ENCODE data around the gene DENR.
A peak's percentile ranks its signal among the peaks of the same experiment; 100 is the strongest.
"Not testable (repeated sequence)": the region's sequence is repeated elsewhere in the genome, so short reads cannot be mapped to it uniquely, and the experiment has no call there.

DENR gene, protein sequence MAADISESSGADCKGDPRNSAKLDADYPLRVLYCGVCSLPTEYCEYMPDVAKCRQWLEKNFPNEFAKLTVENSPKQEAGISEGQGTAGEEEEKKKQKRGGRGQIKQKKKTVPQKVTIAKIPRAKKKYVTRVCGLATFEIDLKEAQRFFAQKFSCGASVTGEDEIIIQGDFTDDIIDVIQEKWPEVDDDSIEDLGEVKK

DNA sequence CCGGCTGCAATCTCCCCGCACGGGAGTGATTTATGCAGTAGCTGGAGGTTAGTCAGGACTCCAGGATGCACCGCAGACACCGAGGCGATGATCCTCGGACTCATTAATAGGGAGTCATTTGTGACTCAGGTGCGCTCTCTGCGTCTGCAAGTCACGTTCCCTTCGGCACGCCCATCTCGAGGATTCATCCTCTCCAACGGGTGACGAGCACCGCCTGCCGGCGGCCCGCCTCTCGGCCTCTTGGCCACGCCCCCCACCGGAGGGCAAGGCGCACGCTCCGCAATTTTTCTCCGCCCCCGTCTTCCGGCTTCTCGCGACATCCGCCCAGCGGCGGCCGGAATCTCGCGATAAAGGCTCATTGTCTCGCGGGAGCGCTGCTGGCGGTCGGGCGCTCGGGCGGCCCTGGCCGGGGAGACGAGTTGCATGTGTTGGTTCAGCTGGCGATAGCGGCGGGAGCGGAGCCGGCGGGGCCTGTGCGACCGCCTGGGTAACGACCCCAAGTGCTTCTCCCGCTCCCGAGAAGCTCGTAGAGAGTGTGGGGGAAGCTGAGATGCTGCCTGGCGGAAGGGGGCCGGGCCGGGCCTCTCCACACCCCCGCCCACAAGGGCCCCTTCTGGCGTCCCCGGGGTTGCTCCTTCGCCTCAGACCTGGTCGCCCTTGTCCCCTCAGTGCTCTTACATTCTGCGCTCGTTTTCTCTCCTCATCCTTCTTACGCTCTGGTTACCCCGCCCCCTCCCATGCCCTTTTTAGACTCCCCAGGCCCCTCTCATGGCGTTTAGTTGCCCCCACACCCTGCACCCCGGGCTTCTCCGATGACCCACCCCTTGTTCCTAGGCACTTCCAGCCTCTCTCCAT is at the start of gene DENR:
Gene DENR, plus strand, starts transcription at position 361 of the 855 bp plus-strand sequence. CDS start 878 bp downstream, outside the sequence.
- peak; percentile 97 for DNase-seq (ENCODE audit: low spot score)

DNA sequence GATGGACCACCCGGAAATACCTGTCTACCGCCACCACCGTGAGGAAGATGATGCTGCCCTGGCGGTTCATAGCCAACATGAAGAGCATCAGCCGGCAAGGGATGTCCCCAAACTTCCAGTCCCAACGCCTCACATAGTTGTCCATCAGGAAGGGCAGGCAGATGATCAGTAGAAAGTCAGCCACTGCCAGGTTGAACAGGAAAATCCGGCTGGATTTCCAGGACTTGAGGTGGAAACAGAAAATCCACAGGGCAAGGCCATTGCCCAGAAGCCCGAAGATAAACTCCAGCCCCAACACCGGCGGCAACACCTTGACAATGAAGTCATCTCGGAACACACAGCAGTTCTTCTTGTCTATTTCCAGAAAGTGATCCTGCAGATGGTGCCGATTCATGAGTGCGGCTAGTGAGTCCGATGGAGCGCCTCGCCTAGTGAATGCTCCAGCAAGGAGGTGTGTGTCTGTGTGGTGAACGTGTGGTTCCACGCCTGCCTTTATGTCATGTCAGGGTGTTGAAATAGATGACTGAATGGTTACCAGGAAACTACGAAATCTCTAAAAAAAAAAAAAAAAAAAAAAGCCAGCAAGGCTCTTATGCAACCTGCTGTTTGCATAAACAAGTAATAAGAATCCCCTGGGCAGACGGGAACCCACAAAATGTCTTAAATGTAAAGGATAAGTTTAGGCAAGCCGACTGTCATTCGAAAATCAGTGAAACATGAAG is 49.6 kb upstream of the DENR start, which contains the start of gene HCAR2:
Gene HCAR2, minus strand, starts transcription at position 468 of the 722 bp plus-strand sequence. Its CDS starts 74 bp downstream, at position 394.
- DNase-seq (ENCODE audit: low spot score): not testable (repeated sequence)

DNA sequence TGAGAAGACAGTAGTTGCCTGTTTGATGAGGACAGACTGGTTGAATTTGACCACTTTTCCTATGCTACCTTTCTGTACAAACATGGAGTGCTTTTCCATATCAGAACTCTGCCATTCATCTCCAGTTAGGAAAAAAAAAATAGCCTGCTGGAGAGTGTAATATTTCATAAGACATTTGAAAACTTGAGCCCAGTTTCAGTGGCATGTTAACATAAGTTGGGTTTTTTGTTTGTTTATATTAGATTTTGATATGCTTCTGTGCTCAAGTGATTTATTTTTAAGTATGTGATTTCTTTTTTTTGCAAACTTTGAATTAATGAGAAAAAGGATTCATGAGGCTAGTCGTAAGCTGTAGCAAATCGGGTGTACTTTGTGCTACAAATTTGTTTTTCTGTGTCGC is 48.8 kb upstream of the DENR start:
- not testable (repeated sequence) for DNase-seq (ENCODE audit: low spot score)

DNA sequence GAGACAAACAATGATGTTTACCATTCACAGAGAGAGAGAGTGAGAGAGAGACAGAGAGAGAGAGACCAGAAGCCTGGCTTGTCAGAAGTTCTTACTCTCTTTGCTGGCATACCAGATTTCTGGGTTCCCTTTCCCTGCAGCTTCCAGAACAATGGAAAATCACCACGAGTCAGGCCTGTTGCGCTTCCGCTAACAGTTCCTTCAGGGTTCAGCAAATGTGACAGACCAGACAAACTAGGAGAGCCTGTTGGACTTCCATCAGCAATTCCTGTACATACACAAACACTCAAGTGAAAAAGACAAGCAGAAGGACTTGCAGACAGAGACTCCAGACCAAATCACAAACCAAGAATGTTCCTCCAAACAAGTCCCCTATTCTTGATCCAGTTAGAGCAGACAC is 43.3 kb upstream of the DENR start:
- DNase-seq (ENCODE audit: low spot score): not testable (repeated sequence)

DNA sequence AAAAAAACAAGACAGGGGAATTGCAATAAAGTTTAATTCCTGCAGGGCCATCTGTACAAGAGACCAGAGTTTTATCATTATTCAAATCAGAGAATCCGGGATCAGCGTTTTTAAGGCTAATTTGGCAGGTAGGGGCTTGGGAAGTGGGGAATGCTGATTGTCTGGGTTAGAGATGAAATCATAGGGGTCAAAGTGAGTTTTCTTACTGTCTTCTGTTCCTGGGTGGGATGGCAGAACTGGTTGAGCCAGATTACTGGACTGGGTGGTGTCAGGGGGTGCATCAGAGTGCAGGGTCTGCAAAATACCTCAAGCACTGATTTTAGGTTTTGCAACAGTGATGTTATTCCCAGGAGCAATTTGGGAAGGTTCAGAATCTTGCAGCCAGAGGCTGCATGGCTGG is 42.3 kb upstream of the DENR start:
- DNase-seq (ENCODE audit: low spot score): not testable (repeated sequence)

DNA sequence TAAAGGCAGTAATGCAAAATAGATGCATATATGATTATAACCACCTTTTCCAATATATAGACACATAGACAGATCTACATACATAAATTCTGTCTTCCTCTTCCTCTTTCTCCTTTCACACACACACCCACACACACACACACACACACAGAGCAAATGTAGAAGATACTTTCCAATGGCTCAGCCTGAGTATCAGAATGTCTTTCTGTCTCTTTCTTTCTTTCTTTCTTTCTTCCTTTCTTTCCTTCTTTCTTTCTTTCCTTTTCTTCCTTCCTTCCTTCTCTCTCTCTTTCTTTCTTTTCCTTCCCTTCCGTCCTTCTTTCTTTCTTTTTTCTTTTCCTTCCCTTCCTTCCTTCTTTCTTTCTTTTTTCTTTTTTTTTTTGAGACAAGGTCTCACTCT is 41.4 kb upstream of the DENR start:
- DNase-seq (ENCODE audit: low spot score): not testable (repeated sequence)

DNA sequence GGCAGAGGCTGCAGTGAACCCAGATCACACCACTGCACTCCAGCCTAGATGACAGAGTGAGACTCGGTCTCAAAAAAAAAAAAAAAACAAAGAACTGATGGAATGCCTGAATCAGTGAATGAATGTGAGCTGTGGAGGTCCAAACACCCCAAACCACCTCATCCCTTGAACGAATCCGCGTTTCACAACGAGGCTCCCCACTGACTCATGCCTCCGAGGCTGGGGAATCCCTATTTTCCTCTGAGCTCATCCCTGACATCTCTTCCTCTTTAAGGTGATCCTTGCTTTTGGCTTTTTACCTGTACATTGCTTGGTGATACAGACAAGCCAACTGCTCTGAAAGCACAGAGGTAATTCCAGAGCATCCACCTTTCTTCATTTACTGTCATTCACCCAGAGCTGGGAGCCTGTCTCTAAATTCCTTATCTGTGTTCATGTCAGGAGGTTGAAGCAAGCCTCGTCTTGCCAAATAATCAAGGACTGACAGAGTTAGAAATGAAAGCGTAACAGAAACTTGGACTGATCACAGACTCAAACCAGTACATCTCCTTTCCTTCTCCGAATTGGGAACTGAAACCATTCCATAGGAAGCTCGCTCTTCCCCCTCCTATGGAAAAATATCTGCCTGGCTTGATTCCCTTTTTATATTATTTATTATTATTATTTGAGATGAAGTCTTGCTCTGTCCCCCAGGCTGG is 39.0 kb upstream of the DENR start:
- not testable (repeated sequence) for DNase-seq (ENCODE audit: low spot score)

DNA sequence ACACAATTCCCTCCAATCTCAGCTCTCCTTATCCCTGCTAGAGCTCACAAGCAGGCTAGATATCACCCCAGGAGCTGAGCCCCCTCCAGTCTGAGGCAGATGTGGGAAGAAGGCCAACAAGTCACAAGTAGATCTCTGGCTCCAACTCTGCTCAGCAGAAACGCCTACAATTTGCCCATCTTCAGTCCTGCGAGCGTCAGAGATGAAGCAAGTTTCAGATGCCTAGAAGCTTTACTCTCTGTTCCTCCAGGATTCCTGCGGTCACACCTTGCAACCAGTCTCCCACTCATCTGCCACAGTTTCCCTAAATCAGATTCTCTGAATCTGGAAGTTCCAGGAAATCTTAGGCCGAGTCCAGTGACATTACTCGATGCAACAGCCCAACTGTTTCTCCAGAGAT is 37.4 kb upstream of the DENR start:
- DNase-seq (ENCODE audit: low spot score): not testable (repeated sequence)

DNA sequence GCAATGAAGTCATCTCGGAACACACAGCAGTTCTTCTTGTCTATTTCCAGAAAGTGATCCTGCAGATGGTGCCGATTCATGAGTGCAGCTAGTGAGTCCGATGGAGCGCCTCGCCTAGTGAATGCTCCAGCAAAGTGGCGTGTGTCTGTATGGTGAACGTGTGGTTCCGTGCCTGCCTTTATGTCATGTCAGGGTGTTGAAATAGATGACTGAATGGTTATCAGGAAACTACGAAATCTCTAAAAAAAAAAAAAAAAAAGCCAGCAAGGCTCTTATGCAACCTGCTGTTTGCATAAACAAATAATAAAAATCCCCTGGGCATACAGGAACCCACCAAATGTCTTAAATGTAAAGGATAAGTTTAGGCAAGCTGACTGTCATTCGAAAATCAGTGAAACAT is 36.0 kb upstream of the DENR start, which contains the start of gene HCAR3:
Gene HCAR3, minus strand, starts transcription at position 154 of the 400 bp plus-strand sequence. Its CDS starts 74 bp downstream, at position 80.
- DNase-seq (ENCODE audit: low spot score): not testable (repeated sequence)

DNA sequence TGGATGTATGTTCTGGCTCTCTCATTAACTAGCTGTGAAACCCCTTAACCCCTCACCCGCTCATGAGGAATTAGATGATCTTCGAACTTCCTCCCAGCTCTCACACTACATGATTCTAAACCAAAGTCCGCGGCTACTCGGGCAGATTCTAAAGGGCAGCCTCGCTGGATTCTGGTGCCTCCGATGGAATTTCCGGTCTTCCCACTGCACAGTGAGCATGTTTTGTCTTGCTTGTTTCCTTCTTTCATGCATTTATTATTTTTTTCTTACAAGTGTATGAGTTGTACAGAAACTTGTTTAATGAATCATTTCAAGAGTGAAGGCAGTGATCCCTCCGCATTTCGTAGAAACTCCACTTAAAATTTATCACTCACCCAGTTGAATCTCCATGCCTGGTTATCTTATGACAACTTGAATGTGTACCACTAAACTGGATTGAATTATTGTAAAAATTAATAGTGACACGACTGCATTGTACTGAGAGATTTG is 31.5 kb upstream of the DENR start:
- DNase-seq (ENCODE audit: low spot score): no peak

DNA sequence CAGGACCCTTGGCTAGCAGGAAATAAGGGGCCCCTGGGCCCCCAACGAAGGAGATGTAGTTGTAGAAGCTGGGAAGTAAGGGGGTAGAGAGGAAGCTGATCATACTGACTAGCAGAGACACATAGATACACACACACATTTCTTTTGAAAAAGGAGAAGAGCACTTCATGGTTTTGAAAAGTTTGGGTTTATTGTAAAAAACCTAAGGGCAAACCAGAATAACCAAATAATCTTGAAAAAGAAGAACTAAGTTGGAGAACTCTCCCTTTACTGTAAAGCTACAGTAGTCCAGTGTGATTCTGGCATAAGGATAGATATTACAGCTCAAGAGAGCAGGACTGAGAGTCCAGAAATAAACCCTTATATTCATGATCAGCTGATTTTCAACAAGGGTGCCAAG is 30.2 kb upstream of the DENR start:
- no peak for DNase-seq (ENCODE audit: low spot score)

DNA sequence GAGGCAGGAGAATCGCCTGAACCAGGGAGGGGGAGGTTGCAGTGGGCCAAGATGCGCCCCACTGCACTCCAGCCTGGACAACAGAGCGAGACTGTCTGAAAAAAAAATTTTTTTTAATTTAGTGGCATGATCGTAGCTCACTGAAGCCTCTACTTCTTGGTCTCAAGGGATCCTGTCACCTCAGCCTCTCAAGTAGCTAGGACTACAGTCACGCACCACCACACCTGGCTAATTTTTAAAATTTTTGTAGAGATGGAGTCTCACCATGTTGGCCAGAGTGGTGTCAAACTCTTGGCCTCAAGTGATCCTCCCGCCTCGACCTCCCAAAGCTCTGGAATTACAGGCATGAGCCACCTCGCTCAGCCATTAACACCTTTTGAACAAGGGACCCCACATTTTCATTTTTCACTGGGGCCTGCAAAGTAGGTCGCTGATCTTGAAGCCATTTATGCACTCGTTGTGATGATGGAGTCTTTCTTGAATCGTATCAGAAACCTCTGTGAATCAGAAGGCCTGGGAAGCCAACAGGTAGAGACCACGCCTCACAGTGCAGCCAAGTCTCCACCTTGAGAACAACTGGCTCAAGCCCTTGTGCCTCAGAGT is 27.9 kb upstream of the DENR start:
- no peak for DNase-seq (ENCODE audit: low spot score)

DNA sequence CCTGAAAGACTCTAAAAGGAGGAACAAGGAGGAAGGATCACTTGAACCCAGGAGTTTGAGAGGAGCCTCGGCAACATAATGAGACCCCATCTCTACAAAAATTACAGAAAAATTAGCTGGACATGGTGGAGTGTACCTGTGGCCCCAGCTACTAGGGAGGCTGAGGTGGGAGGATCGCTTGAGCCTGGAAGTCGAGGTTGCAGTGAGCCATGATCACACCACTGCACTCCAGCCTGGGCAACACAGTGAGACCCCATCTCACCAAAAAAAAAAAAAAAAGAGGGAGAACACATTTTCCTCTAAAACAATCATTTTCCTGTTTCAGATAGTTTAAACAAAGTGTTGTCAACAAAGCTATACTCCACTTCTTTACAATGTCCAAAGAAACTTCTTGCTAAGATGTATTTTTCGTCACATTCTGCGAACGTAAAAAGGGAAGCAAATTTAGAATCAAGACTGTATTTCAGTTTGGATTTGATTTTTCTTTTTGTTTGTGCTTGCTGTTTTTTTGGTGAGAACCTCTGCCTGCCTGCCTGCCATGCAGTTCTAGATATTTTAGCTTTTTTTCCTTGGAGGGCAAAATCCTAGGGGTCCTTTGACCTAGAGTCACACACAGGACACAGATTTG is 27.1 kb upstream of the DENR start:
- no peak for DNase-seq (ENCODE audit: low spot score)

DNA sequence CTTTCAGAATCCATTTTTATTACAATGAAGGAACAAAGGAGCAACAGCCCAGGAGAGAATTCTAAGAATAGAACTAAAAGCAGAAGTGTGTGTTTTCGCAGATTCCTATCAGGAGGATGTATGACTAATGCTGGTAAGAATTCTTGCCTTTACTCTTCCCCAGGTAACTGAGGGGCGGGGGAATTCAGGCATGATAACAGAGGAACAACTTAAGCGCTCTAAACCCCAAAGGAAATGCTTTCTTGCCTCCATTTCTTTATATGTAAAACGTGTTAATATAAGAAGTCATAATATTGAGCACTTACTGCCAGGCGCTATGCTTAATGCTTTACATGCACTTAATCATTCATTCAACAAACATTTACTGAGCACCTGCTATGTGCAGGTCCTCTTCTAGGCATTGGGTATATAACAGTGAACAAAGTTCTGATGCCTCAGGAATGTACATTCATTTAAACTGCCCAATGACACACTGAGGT is 26.5 kb upstream of the DENR start:
- DNase-seq (ENCODE audit: low spot score): peak; percentile 30

DNA sequence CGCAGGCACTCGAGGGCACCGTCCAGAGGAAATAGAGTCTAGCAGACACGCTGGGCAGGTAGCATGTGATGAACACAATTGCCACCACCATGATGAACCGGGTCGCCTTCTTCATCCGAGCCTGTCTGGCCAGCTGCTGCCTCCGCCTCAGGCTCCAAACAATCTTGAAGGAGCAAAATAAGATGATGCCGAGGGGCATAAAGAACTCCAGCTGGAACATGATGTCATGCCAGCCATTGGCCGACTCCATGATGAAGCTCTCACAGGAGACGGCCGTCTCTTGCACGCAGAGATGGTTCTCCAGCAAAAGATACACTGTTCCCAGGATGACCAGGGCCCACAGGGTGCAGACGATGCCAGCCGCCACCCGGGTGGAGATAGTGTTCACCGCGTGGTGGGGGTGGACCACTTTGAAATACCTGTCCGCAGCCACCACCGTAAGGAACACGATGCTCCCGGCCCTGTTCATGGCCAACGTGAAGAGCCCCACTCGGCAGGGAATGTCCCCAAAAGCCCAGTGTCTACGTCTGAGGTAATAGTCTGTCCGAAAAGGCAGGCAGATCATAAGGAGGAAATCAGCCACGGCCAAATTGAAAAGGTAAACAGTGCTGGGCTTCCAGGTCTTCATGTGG is 22.9 kb upstream of the DENR start:
- no peak for DNase-seq (ENCODE audit: low spot score)

DNA sequence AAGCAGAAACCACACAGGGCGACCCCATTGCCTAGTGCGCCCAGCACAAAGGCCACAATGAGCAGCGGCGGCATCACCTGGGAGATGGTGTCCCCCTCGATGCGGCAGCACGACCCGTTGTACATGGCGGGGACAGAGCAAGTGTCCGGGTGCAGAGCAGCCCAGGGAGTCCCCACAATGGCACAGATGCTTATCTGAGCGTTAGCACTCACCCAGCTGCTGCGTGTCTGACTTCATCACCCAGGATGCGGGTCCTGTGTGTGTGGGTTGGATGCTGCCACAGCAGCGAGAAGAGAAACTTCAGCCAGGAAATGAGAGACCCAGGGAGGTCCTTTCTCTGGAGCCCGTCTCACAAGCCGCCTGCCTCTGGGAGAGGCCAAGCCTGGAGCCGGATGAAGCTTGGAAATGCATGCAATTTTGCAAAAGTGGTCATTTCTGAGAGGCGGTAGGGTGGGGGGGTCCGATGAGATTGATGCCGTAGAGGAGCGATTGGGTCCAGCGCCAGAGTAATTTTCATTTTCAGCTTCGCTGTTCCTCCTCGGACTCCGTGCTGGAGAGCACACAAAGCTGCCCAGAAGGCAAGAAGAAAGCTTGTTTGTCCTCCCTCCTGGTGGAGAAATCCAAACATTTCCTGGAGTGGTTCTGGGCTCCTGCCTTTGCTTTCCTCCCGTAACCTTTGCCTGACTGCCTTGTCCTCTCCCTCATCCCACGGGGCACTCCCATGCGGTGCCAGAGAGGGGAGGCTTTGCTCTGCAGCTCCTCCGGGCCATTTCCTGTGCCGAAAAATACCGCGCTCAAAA is 22.2 kb upstream of the DENR start, which contains the start of gene HCAR1:
Gene HCAR1, minus strand, starts transcription at position 630 of the 800 bp plus-strand sequence. Its CDS starts 505 bp downstream, at position 125.
- no peak for DNase-seq (ENCODE audit: low spot score)

DNA sequence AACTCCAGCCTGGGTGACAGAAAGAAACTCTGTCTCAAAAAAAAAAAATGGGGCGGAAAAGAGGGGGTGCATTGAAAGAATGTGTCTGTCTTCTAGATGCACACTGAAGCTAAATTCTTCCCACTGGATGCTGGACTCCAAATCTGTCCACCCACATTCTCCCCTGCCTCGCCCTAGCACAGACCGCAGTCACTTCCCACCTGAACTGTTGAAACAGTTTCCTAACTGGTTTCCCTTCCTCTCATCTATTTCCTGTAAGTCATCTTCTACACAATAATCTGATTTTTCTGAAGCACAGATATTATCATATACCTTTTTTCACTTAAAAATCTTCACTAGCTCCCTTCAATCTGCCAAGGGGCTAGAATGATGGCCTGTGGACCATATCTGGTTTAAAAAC is 20.5 kb upstream of the DENR start:
- no peak for DNase-seq (ENCODE audit: low spot score)

DNA sequence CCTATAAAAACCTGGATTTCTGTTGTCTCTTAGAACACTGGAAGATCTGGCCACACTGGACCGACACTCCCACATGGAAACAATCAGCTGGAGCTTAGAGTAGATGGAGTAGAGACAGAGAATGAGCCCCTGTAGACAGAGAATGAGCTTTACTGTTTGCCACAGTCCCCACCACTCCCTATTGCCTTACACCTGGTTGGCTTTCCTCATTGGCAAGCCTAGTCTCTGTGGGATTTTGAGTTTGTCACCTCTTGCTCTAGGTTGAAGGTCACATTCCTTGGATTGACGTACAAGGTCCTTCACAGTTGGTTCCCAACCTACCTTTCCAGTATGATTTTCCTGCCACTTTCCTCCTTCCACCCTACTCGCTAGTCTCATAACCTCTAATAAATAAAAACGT is 20.0 kb upstream of the DENR start:
- no peak for DNase-seq (ENCODE audit: low spot score)

DNA sequence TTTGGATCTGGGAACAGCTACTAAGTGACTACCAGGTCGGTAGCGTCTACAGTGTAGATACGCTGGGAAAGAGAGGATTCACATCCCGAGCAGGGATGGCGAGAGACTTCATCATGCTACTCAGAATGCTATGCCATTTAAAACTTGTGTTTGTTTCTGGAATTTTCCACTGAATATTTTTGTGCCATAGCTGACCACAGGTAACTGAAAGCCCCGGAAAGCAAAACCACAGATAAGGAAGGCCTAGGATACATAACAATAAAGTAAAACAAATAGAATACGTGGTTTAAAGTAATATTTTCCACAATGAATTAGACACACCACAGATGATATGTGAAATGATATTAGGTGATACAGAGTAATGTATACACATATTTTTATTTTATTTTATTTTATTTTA is 14.1 kb upstream of the DENR start:
- no peak for DNase-seq (ENCODE audit: low spot score)
